ENCODE data around the gene SYNE2. TPM values are rescaled to one million over a fixed set of nuclear protein-coding genes. Genes with fewer than 3 reads are reported as not detected.

The SYNE2 gene
- polyA plus RNA-seq, 1 donor, result 50.5 TPM

GRCh38 chr14:64184103-64184729 is 331.4 kb downstream of the SYNE2 start:
- Histone ChIP-seq H3K4me3 (ENCODE audit: low read length) (no peak overlapping the region), H3K4me1 (ENCODE audit: control insufficient read depth, insufficient read depth, low read length) (no peaks in the 10 kb centered on the region), H3K36me3 (ENCODE audit: control insufficient read depth, insufficient read depth, low read length) (peaks cover 32% of the 10 kb centered on the region), H3K9me3 (ENCODE audit: control insufficient read depth, low read depth, low read length) (peaks cover 7% of the 10 kb centered on the region), H3K27ac (ENCODE audit: low read length) (no peak overlapping the region), H3K27me3 (ENCODE audit: control insufficient read depth, insufficient read depth, low read length) (no peaks in the 10 kb centered on the region)
- no peak for DNase-seq
- no CpG with 5 or more reads among the region's 7 CpGs for WGBS (ENCODE audit: insufficient coverage, low lambda C conversion rate)

GRCh38 chr14:64185184-64185583 is 332.4 kb downstream of the SYNE2 start:
- no peak for DNase-seq
- peaks cover 7% of the 10 kb centered on the region for H3K9me3 ChIP-seq (ENCODE audit: control insufficient read depth, low read depth, low read length)
- no peak overlapping the region for H3K27ac ChIP-seq (ENCODE audit: low read length)
- H3K4me1 ChIP-seq (ENCODE audit: control insufficient read depth, insufficient read depth, low read length), result no peaks in the 10 kb centered on the region
- no peak overlapping the region for H3K4me3 ChIP-seq (ENCODE audit: low read length)
- WGBS (ENCODE audit: insufficient coverage, low lambda C conversion rate), result no CpG with 5 or more reads among the region's 1 CpG
- H3K36me3 ChIP-seq (ENCODE audit: control insufficient read depth, insufficient read depth, low read length), result peaks cover 40% of the 10 kb centered on the region
- no peaks in the 10 kb centered on the region for H3K27me3 ChIP-seq (ENCODE audit: control insufficient read depth, insufficient read depth, low read length)

DNA sequence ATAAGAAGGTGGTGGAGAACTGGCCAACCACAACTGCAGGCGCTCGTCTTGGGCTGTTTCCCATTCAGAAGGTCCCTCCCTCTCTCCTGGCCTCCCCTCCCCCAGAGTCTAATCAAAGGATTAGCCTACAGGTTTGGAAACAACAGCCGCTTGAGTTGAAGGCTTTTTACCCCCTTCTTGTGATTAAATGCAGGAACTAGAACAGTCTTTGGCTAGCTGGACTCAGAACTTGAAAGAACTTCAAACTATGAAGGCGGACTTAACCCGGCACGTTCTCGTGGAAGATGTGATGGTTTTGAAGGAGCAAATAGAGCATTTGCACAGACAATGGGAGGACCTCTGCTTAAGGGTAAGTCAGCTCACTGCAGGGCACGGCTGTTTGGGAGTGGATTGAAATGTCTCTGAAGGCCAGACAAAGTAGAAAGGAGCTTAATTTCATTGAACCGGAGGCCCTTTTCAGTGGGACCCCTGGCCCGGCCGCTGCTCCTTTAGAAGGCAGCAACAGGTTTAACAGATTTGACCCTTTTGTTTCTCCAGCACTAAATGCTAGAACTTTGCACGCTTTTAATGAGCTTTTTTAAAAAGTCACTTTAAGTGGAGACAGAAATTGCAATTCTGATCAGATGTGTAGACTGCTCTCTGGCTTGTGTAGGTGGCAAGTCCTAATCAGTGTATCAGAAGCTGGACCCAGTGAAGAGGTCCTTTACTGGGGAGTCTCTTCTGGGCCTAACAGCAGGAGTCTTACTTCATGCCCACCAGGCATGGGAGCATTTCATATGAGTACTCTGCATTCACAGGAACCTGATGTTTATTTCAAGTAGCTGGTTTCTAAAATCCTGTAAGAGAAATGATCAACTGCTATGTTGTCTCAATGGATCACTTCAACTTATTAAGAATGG is 333.7 kb downstream of the SYNE2 start:
- no peak overlapping the region for H3K27ac ChIP-seq (ENCODE audit: low read length)
- WGBS (ENCODE audit: insufficient coverage, low lambda C conversion rate), result no CpG with 5 or more reads among the region's 12 CpGs
- no peak overlapping the region for H3K4me3 ChIP-seq (ENCODE audit: low read length)
- no peaks in the 10 kb centered on the region for H3K27me3 ChIP-seq (ENCODE audit: control insufficient read depth, insufficient read depth, low read length)
- H3K4me1 ChIP-seq (ENCODE audit: control insufficient read depth, insufficient read depth, low read length), result no peaks in the 10 kb centered on the region
- peaks cover 7% of the 10 kb centered on the region for H3K9me3 ChIP-seq (ENCODE audit: control insufficient read depth, low read depth, low read length)
- peaks cover 41% of the 10 kb centered on the region for H3K36me3 ChIP-seq (ENCODE audit: control insufficient read depth, insufficient read depth, low read length)
- no peak for DNase-seq

DNA sequence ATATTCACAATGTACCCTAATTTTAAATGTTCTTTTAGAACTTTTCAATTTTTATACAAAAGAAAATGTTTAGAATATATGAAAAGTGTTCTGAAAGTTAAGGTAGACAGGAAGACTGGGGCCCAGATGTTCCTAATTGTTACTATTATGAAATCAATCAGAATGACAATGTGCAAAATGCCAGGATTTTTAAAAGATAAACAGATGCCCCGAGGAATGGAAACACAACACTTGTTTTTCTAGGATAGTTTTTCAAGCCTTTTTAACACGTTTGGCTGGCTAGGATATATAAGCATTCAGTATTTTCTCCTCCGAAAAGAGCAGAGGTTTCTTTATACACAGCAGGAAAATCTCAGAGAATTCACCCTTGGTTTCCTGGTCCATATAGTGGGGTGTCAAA is 334.5 kb downstream of the SYNE2 start:
- no CpG with 5 or more reads among the region's 3 CpGs for WGBS (ENCODE audit: insufficient coverage, low lambda C conversion rate)

DNA sequence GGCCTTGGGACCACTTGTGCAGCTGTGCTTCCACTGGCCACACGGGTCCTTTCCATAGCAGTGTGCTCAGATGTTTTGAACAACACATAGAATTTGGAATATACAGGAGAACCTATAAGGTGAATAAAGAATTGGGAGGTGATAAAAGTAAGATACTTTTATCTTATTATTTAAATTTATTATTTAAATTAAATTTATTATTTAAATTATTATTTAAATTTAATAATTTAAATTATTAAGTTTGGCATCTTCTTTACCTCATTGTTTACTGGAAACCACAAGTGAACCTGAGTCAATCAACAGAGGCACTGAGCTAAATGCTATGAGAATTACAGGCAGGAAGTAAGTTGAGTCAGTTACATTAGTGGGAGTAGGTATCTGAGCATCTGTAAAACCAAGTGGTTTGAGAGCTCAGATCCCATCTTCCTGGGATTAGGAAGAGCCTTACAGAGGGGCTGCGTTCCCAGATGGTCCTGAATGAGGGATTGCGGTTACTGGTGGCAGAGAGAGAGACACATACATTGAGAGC is 338.2 kb downstream of the SYNE2 start:
- WGBS (ENCODE audit: insufficient coverage, low lambda C conversion rate), result 100% methylated on average over 1 of the region's 3 CpGs
- H3K9me3 ChIP-seq (ENCODE audit: control insufficient read depth, low read depth, low read length), result no peaks in the 10 kb centered on the region
- no peak overlapping the region for H3K27ac ChIP-seq (ENCODE audit: low read length)
- peaks cover 4% of the 10 kb centered on the region for H3K4me1 ChIP-seq (ENCODE audit: control insufficient read depth, insufficient read depth, low read length)
- H3K27me3 ChIP-seq (ENCODE audit: control insufficient read depth, insufficient read depth, low read length), result no peaks in the 10 kb centered on the region
- no peak overlapping the region for H3K4me3 ChIP-seq (ENCODE audit: low read length)
- no peak for DNase-seq
- peaks cover 37% of the 10 kb centered on the region for H3K36me3 ChIP-seq (ENCODE audit: control insufficient read depth, insufficient read depth, low read length)

More for the DNA sequence above, 334.5 kb downstream of the SYNE2 start:
- DNase-seq, result no peak
- no peak overlapping the region for H3K4me3 ChIP-seq (ENCODE audit: low read length)
- peaks cover 7% of the 10 kb centered on the region for H3K9me3 ChIP-seq (ENCODE audit: control insufficient read depth, low read depth, low read length)
- H3K27ac ChIP-seq (ENCODE audit: low read length), result no peak overlapping the region
- H3K27me3 ChIP-seq (ENCODE audit: control insufficient read depth, insufficient read depth, low read length), result no peaks in the 10 kb centered on the region
- peaks cover 39% of the 10 kb centered on the region for H3K36me3 ChIP-seq (ENCODE audit: control insufficient read depth, insufficient read depth, low read length)
- no peaks in the 10 kb centered on the region for H3K4me1 ChIP-seq (ENCODE audit: control insufficient read depth, insufficient read depth, low read length)

- DNase-seq, result no peak
- Histone ChIP-seq H3K4me1 (ENCODE audit: control insufficient read depth, insufficient read depth, low read length) (peaks cover 5% of the 10 kb centered on the region), H3K9me3 (ENCODE audit: control insufficient read depth, low read depth, low read length) (no peaks in the 10 kb centered on the region), H3K36me3 (ENCODE audit: control insufficient read depth, insufficient read depth, low read length) (peaks cover 33% of the 10 kb centered on the region), H3K27ac (ENCODE audit: low read length) (no peak overlapping the region), H3K4me3 (ENCODE audit: low read length) (no peak overlapping the region), H3K27me3 (ENCODE audit: control insufficient read depth, insufficient read depth, low read length) (no peaks in the 10 kb centered on the region)
- WGBS (ENCODE audit: insufficient coverage, low lambda C conversion rate), result no CpG with 5 or more reads among the region's 2 CpGs
Measured at GRCh38 chr14:64191756-64192155, 339.0 kb downstream of the SYNE2 start.

GRCh38 chr14:64193821-64194220 is 341.0 kb downstream of the SYNE2 start:
- DNase-seq, result no peak
- no peaks in the 10 kb centered on the region for H3K9me3 ChIP-seq (ENCODE audit: control insufficient read depth, low read depth, low read length)
- H3K27ac ChIP-seq (ENCODE audit: low read length), result no peak overlapping the region
- H3K4me1 ChIP-seq (ENCODE audit: control insufficient read depth, insufficient read depth, low read length), result peaks cover 5% of the 10 kb centered on the region
- H3K4me3 ChIP-seq (ENCODE audit: low read length), result no peak overlapping the region
- no CpG with 5 or more reads among the region's 2 CpGs for WGBS (ENCODE audit: insufficient coverage, low lambda C conversion rate)
- peaks cover 25% of the 10 kb centered on the region for H3K36me3 ChIP-seq (ENCODE audit: control insufficient read depth, insufficient read depth, low read length)
- H3K27me3 ChIP-seq (ENCODE audit: control insufficient read depth, insufficient read depth, low read length), result no peaks in the 10 kb centered on the region

DNA sequence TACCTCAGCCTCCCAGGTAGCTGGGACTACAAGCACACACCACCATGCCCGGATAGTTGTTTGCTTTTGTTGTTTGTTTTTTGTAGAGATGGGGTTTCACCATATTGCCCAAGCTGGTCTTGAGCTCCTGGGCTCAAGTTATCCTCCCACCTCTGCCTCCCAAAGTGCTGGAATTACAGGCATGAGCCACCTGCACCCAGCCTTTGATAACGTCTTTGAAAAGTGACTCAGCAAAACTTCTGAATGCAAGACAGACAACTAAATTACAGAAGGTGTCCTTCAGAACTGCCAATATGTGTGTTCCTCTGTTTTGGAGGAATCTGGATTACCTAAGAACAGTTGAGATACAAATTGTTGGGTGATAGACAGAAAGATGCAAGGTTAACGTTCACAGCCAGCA is 341.6 kb downstream of the SYNE2 start:
- no peaks in the 10 kb centered on the region for H3K9me3 ChIP-seq (ENCODE audit: control insufficient read depth, low read depth, low read length)
- no peak overlapping the region for H3K27ac ChIP-seq (ENCODE audit: low read length)
- DNase-seq, result no peak
- H3K4me1 ChIP-seq (ENCODE audit: control insufficient read depth, insufficient read depth, low read length), result peaks cover 5% of the 10 kb centered on the region
- H3K27me3 ChIP-seq (ENCODE audit: control insufficient read depth, insufficient read depth, low read length), result no peaks in the 10 kb centered on the region
- H3K36me3 ChIP-seq (ENCODE audit: control insufficient read depth, insufficient read depth, low read length), result peaks cover 22% of the 10 kb centered on the region
- H3K4me3 ChIP-seq (ENCODE audit: low read length), result no peak overlapping the region
- WGBS (ENCODE audit: insufficient coverage, low lambda C conversion rate), result no CpG with 5 or more reads among the region's 3 CpGs

DNA sequence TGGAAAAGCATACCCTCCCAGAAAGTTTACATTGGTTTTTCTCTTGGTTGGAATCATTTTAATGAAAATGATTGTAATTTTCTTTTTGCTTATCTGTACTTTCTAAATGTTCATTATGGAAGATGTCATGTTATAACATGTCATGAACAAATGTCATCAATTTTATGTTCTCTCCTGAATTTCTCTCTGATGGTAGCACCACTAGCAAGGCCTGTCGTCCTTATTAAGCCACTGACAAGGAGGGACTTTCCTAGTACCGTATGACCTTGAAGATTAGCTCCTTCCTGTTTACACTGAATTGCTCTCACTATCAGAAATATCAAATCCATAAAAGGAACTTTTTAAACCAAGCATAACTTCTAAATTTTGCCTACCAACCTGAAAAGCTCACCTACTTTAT is 342.4 kb downstream of the SYNE2 start:
- WGBS (ENCODE audit: insufficient coverage, low lambda C conversion rate), result no CpG with 5 or more reads among the region's 2 CpGs
- Histone ChIP-seq H3K9me3 (ENCODE audit: control insufficient read depth, low read depth, low read length) (no peaks in the 10 kb centered on the region), H3K4me1 (ENCODE audit: control insufficient read depth, insufficient read depth, low read length) (peaks cover 7% of the 10 kb centered on the region), H3K27me3 (ENCODE audit: control insufficient read depth, insufficient read depth, low read length) (no peaks in the 10 kb centered on the region), H3K36me3 (ENCODE audit: control insufficient read depth, insufficient read depth, low read length) (peaks cover 16% of the 10 kb centered on the region), H3K27ac (ENCODE audit: low read length) (no peak overlapping the region), H3K4me3 (ENCODE audit: low read length) (no peak overlapping the region)
- DNase-seq, result peak in 1 of 2 donors; percentile 36

DNA sequence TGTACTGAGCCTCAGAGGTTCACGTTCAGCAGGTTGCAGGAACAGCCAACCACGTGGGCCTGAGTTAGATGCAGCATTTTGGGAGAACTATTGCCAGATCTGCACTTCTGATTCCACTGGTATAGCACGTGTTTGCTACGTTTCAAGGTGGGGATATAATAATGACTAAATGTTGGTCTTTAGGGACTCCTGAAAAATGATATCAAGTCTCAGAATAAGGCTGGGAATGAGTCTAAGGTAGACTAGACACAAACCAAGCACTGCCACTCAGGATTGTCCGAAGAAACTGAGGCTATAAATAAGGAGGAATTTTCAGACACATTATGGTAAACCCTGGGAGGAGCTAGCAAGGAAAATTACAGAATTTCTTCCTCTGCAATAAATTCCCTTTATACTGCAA is 343.3 kb downstream of the SYNE2 start:
- H3K27me3 ChIP-seq (ENCODE audit: control insufficient read depth, insufficient read depth, low read length), result no peaks in the 10 kb centered on the region
- H3K4me1 ChIP-seq (ENCODE audit: control insufficient read depth, insufficient read depth, low read length), result peaks cover 16% of the 10 kb centered on the region
- peaks cover 10% of the 10 kb centered on the region for H3K36me3 ChIP-seq (ENCODE audit: control insufficient read depth, insufficient read depth, low read length)
- H3K4me3 ChIP-seq (ENCODE audit: low read length), result no peak overlapping the region
- H3K27ac ChIP-seq (ENCODE audit: low read length), result no peak overlapping the region
- DNase-seq, result no peak
- no CpG with 5 or more reads among the region's 5 CpGs for WGBS (ENCODE audit: insufficient coverage, low lambda C conversion rate)
- no peaks in the 10 kb centered on the region for H3K9me3 ChIP-seq (ENCODE audit: control insufficient read depth, low read depth, low read length)
